GM12878 (cell line): ENCODE results near the gene KMT2E. TPM values are rescaled to one million over a fixed set of nuclear protein-coding genes. Genes with fewer than 3 reads are reported as not detected.

Experiments
- ATAC-seq: fragments of 200-7000 bp; cut with Tn5 transposase; 3 replicates; pipeline ENCODE4 v1.9.1; 2020; ENCODE audit warnings: mild to moderate bottlenecking, moderate library complexity
- BruUV-seq: library from RNA; stranded (reverse); fragments of 400-500 nt; replicated peaks from 2 replicates; lab custom pipeline; 2021; lab: Mats Ljungman, UMichigan
- CTCF ChIA-PET: fragments of 300-600 bp; sonication (Branson Sonifier 250); formaldehyde crosslinking; extraction: SDS; loops from one replicate; lab custom pipeline; 2021; ENCODE audit warnings: inconsistent platforms; lab: Yijun Ruan, JAX
- POLR2A ChIA-PET: fragments of 350-600 bp; formaldehyde crosslinking; extraction: SDS; loops from one replicate; lab custom pipeline; 2021; ENCODE audit warnings: inconsistent platforms; lab: Charles Lee
- RAD21 ChIA-PET: fragments of 300-600 bp; sonication (Branson Sonifier 250); formaldehyde crosslinking; loops from one replicate; lab custom pipeline; 2023; ENCODE audit warnings: antibody characterized with exemption; ENCODE audit not compliant: unreplicated experiment; lab: Charles Lee
- SMC1A ChIA-PET: fragments of 300-600 bp; sonication (Branson Sonifier 250); formaldehyde crosslinking; loops from one replicate; lab custom pipeline; 2023; ENCODE audit not compliant: unreplicated experiment, uncharacterized antibody; lab: Charles Lee
- DNase-seq: peaks from one replicate; pipeline ENCODE4 v3.0.0-alpha.2; 2011; ENCODE audit warnings: low read depth, low spot score
- FAIRE-seq: peaks from 3 replicates; lab custom pipeline; 2011; peaks lifted over from hg19 to GRCh38; lab: Jason Lieb, UNC
- H2AFZ ChIP-seq: 2 replicates; pipeline ENCODE4 v1.6.0; 2011; ENCODE audit warnings: low read depth, low read length, control low read depth; ENCODE audit not compliant: control insufficient read depth
- H3K27ac ChIP-seq: 2 replicates; pipeline ENCODE4 v1.5.1; 2011; ENCODE audit warnings: control low read depth; ENCODE audit not compliant: control insufficient read depth, insufficient read depth
- H3K27me3 ChIP-seq, 2 experiments: replicated peaks in 1 of 2; 2 replicates each; pipeline versions ENCODE4 v1.6.0 to v1.6.1; 2011; ENCODE audit warnings: low read length in 1 of 2; ENCODE audit not compliant: control insufficient read depth in 2 of 2, insufficient read depth in 2 of 2
- H3K36me3 ChIP-seq, 2 experiments: 2 replicates each; pipeline ENCODE4 v1.5.1; 2011; ENCODE audit warnings: low read length in 1 of 2; ENCODE audit not compliant: control insufficient read depth in 2 of 2, insufficient read depth in 2 of 2
- H3K4me1 ChIP-seq: 2 replicates; pipeline ENCODE4 v1.6.1; 2011; ENCODE audit warnings: mild to moderate bottlenecking, low read length, moderate library complexity, mixed read lengths; ENCODE audit not compliant: control insufficient read depth, insufficient read depth
- H3K4me2 ChIP-seq: 2 replicates; pipeline ENCODE4 v1.6.0; 2011; ENCODE audit warnings: control low read depth; ENCODE audit not compliant: control insufficient read depth, insufficient read depth
- H3K4me3 ChIP-seq: fragments of 200-600 bp; sonication (generic); 2 replicates; pipeline ENCODE4 v1.5.1; 2016
- H3K79me2 ChIP-seq: 2 replicates; pipeline ENCODE4 v1.6.0; 2011; ENCODE audit warnings: low read length; ENCODE audit not compliant: control insufficient read depth, insufficient read depth
- H3K9ac ChIP-seq: 2 replicates; pipeline ENCODE4 v1.8.0; 2011; ENCODE audit warnings: low read length, control low read depth, mixed read lengths; ENCODE audit not compliant: control insufficient read depth, insufficient read depth
- H3K9me3 ChIP-seq: replicated peaks from 3 replicates; pipeline ENCODE4 v1.5.1; 2011; ENCODE audit warnings: mild to moderate bottlenecking, low read length; ENCODE audit not compliant: control insufficient read depth, insufficient read depth
- H4K20me1 ChIP-seq: 2 replicates; pipeline ENCODE4 v1.6.0; 2011; ENCODE audit not compliant: control insufficient read depth, insufficient read depth
- ASH2L ChIP-seq: fragments of 300-600, 200-600 bp; sonication (generic); IDR thresholded peaks from 2 replicates; pipeline ENCODE4 v1.6.1; 2017; ENCODE audit warnings: low read depth, mild to moderate bottlenecking, borderline replicate concordance
- ATF3 ChIP-seq: IDR thresholded peaks from 2 replicates; pipeline ENCODE4 v1.6.1; 2011; ENCODE audit warnings: low read depth, mild to moderate bottlenecking, low read length, moderate library complexity, borderline replicate concordance; ENCODE audit errors: extremely low read depth
- BCLAF1 ChIP-seq: fragments of 450-650 bp; IDR thresholded peaks from 2 replicates; pipeline ENCODE4 v1.6.1; 2017; ENCODE audit warnings: antibody characterized with exemption, mild to moderate bottlenecking, moderate library complexity
- CREB1 ChIP-seq: IDR thresholded peaks from 2 replicates; pipeline ENCODE4 v1.6.1; 2012; ENCODE audit warnings: low read depth, mild to moderate bottlenecking, inconsistent platforms
- DPF2 ChIP-seq: fragments of 450-650 bp; IDR thresholded peaks from 2 replicates; pipeline ENCODE4 v1.6.1; 2017; ENCODE audit warnings: mild to moderate bottlenecking
- ESRRA ChIP-seq: IDR thresholded peaks from 2 replicates; pipeline ENCODE4 v1.6.1; 2012; ENCODE audit warnings: mild to moderate bottlenecking, low read length, improper control_type of control experiment
- HDAC6 ChIP-seq: fragments of 200-600 bp; sonication (generic); IDR thresholded peaks from one replicate; pipeline ENCODE4 v1.8.0; 2017; ENCODE audit warnings: antibody characterized with exemption; ENCODE audit not compliant: unreplicated experiment
- JUND ChIP-seq: IDR thresholded peaks from 2 replicates; pipeline ENCODE4 v1.6.1; 2012; ENCODE audit warnings: low read depth, mild to moderate bottlenecking, low read length, improper control_type of control experiment, moderate library complexity
- PAX5 ChIP-seq: IDR thresholded peaks from 2 replicates; pipeline ENCODE4 v1.6.1; 2011; ENCODE audit warnings: low read depth, low read length, borderline replicate concordance
- PML ChIP-seq: IDR thresholded peaks from 2 replicates; pipeline ENCODE4 v1.6.1; 2012; ENCODE audit warnings: low read length, inconsistent platforms
- RAD51 ChIP-seq: fragments of 450-650 bp; IDR thresholded peaks from 2 replicates; pipeline ENCODE4 v1.6.1; 2016; ENCODE audit warnings: moderate library complexity, mild to moderate bottlenecking, inconsistent platforms
- SMARCA5 ChIP-seq: fragments of 450-650 bp; IDR thresholded peaks from 2 replicates; pipeline ENCODE4 v1.6.1; 2017; ENCODE audit warnings: mild to moderate bottlenecking
- TAF1 ChIP-seq: IDR thresholded peaks from 2 replicates; pipeline ENCODE4 v1.6.1; 2011; ENCODE audit warnings: mild to moderate bottlenecking, low read depth, low read length, borderline replicate concordance
- TARDBP ChIP-seq: IDR thresholded peaks from 2 replicates; pipeline ENCODE4 v1.6.1; 2016; ENCODE audit warnings: borderline replicate concordance
- YY1 ChIP-seq: IDR thresholded peaks from 2 replicates; pipeline ENCODE4 v1.6.1; 2011; ENCODE audit warnings: low read depth, mild to moderate bottlenecking, low read length
- ZNF217 ChIP-seq: fragments of 450-650 bp; IDR thresholded peaks from 2 replicates; pipeline ENCODE4 v1.6.1; 2017; ENCODE audit warnings: antibody characterized with exemption, mild to moderate bottlenecking
- ZNF622 ChIP-seq: fragments of 450-650 bp; IDR thresholded peaks from 2 replicates; pipeline ENCODE4 v1.6.1; 2017; ENCODE audit warnings: mild to moderate bottlenecking, inconsistent platforms
- ZZZ3 ChIP-seq: IDR thresholded peaks from 2 replicates; pipeline ENCODE4 v1.6.1; 2011; ENCODE audit warnings: low read depth; ENCODE audit not compliant: control insufficient read depth, insufficient read length
- WGBS: methylation state at CpG from one replicate; pipeline ENCODE4 v1.1.6; 2016; ENCODE audit warnings: low lambda C conversion rate; ENCODE audit not compliant: insufficient replicate concordance, insufficient coverage; ENCODE audit errors: missing lambda C conversion rate; 5-methylcytosine and 5-hydroxymethylcytosine counted together
- in situ Hi-C: fragments of 300-500 bp; cut with MboI; formaldehyde crosslinking; loops from 9 replicates; pipeline ENCODE4 v1.14.3; 2018; ENCODE audit warnings: mixed read lengths
- intact Hi-C: fragments of 100-400 bp; cut with micrococcal nuclease; formaldehyde crosslinking; loops from one replicate; pipeline ENCODE4 v1.14.2; 2022; ENCODE audit not compliant: unreplicated experiment
- polyA plus RNA-seq, 11 experiments: library from polyadenylated mRNA; depleted of rRNA in 4 of 11; unstranded in 6 of 11; stranded (reverse) in 5 of 11; fragments of >200 nt; fragmentation: Nextera tagmentation in 4 of 11; fragmentation: Illumina TruSeq in 1 of 11; extraction: Ambion mirVana in 4 of 11; extraction: Trizol in 1 of 11; gene quantifications; 1 replicate in 1 of 11; 2 replicates in 10 of 11; pipeline versions ENCODE4 v1.2.1 to v1.2.3, GENCODE V29; 2011 to 2016; ENCODE audit warnings: inconsistent platforms in 2 of 11, missing spikeins in 2 of 11, low read depth in 1 of 11
- total RNA-seq, 4 experiments: library from RNA; depleted of rRNA in 3 of 4; stranded (reverse); fragments of >200 nt in 3 of 4; fragmentation: Illumina TruSeq in 1 of 4; extraction: Trizol in 1 of 4; gene quantifications; 2 replicates each; pipeline versions ENCODE4 v1.2.1 to v1.2.3, GENCODE V29; 2013 to 2021

Gene KMT2E
- total and polyA plus RNA-seq, 10 of the 15 experiments (the other 5 are each of a cell fraction or from before 2014, with no cell fraction given), result 13.2 to 68.1 (median 34.1) TPM

- TF ChIP-seq TARDBP (no peak), ZNF622 (no peak)
Measured at GRCh38 chr7:104971290-104972071, 42.5 kb upstream of the KMT2E start (continued).

GRCh38 chr7:104972500-104972899 is 41.5 kb upstream of the KMT2E start:
- no peaks in the 10 kb centered on the region for H3K79me2 ChIP-seq
- H2AFZ ChIP-seq, result no peak overlapping the region
- no peak overlapping the region for H3K27ac ChIP-seq
- no TSS peak for BruUV-seq
- WGBS, result 91% methylated on average over 5 of the region's 5 CpGs
- ChIA-PET SMC1A (interaction anchor here (1.1 to 1.9 kb wide), 3 partner anchors 9 to 16 kb away, joined by 3 to 8 read pairs (median 6); no protein-coding TSS in a partner anchor), CTCF (interaction anchor here (0.9 to 2.8 kb wide), 3 partner anchors 9 to 37 kb away, joined by 3 to 16 read pairs (median 3); no protein-coding TSS in a partner anchor), RAD21 (interaction anchor here (0.9 to 1.3 kb wide), 4 partner anchors 8 to 55 kb away, joined by 3 to 5 read pairs (median 4); no protein-coding TSS in a partner anchor), POLR2A (no interaction called here)
- intact Hi-C loops, result no loop called here
- no peaks in the 10 kb centered on the region for H4K20me1 ChIP-seq
- ATAC-seq (no peak), FAIRE-seq (no peak), DNase-seq (no peak)
- no peaks in the 10 kb centered on the region for H3K4me1 ChIP-seq
- no peak overlapping the region for H3K9ac ChIP-seq
- no peak overlapping the region for H3K4me3 ChIP-seq
- no peak overlapping the region for H3K4me2 ChIP-seq
- in situ Hi-C loops, result no loop called here
- 0 out of 4 replicates have a peak, but pooled peaks cover 0 to 2% of the 10 kb centered on the region in 2 experiments for H3K36me3 ChIP-seq
- H3K27me3 ChIP-seq, result no peaks in the 10 kb centered on the region
- H3K9me3 ChIP-seq, result no peaks in the 10 kb centered on the region
- TF ChIP-seq ESRRA (no peak), ATF3 (no peak), RAD51 (no peak), ASH2L (no peak), HDAC6 (no peak), BCLAF1 (no peak), CREB1 (no peak), SMARCA5 (no peak), DPF2 (no peak), PML (no peak), JUND (no peak), ZZZ3 (no peak), ZNF217 (no peak), PAX5 (no peak), YY1 (no peak), TAF1 (no peak)
